HUES64 (cell line): ENCODE measurements around the gene CD99L2.
"Not testable (repeated sequence)": the region's sequence is repeated elsewhere in the genome, so short reads cannot be mapped to it uniquely, and the experiment has no call there.

ENCODE experiments used
- H3K27ac ChIP-seq: 2 replicates; pipeline ENCODE4 v1.7.0; 2013; ENCODE audit warnings: low read depth, low read length, inconsistent platforms
- H3K27me3 ChIP-seq: 2 replicates; pipeline ENCODE4 v1.6.1; 2013; ENCODE audit warnings: mild to moderate bottlenecking, low read length; ENCODE audit not compliant: insufficient read depth
- H3K36me3 ChIP-seq: 2 replicates; pipeline ENCODE4 v1.6.1; 2013; ENCODE audit warnings: mild to moderate bottlenecking, low read length; ENCODE audit not compliant: insufficient read depth
- H3K4me1 ChIP-seq: 2 replicates; pipeline ENCODE4 v1.6.1; 2013; ENCODE audit warnings: mild to moderate bottlenecking, low read length, moderate library complexity; ENCODE audit not compliant: insufficient read depth
- H3K4me3 ChIP-seq: 2 replicates; pipeline ENCODE4 v1.5.1; 2013; ENCODE audit warnings: mild to moderate bottlenecking, low read length, moderate library complexity
- H3K9ac ChIP-seq: 2 replicates; pipeline ENCODE4 v1.6.1; 2013; ENCODE audit warnings: mild to moderate bottlenecking, low read depth, low read length
- H3K9me3 ChIP-seq: 2 replicates; pipeline ENCODE4 v1.6.1; 2013; ENCODE audit warnings: low read depth, low read length; ENCODE audit not compliant: insufficient read depth
- WGBS: fragments of 150-250, 120-280 bp; methylation state at CpG from one replicate; pipeline ENCODE4 v1.1.7; 2013; ENCODE audit warnings: missing lambda C conversion rate; 5-methylcytosine and 5-hydroxymethylcytosine counted together

CD99L2 gene

GRCh38 chrX:150896632-150897031 is 1.8 kb downstream of the CD99L2 start:
- Histone ChIP-seq H3K4me3 (no peak overlapping the region), H3K9ac (no peak overlapping the region), H3K27ac (no peak overlapping the region), H3K4me1 (peaks cover 16% of the 10 kb centered on the region), H3K9me3 (no peaks in the 10 kb centered on the region), H3K36me3 (no peaks in the 10 kb centered on the region), H3K27me3 (peaks cover 11% of the 10 kb centered on the region; the same call in 1 of the 2 replicates)
- 91% methylated on average over 6 of the region's 6 CpGs for WGBS

- Histone ChIP-seq H3K4me1 (peaks cover 9% of the 10 kb centered on the region; the same call in 1 of the 2 replicates), H3K4me3 (no peak overlapping the region), H3K27me3 (no peaks in the 10 kb centered on the region), H3K36me3 (no peaks in the 10 kb centered on the region), H3K27ac (no peak overlapping the region), H3K9me3 (no peaks in the 10 kb centered on the region), H3K9ac (no peak overlapping the region)
- 96% methylated on average over 3 of the region's 5 CpGs for WGBS
Measured at GRCh38 chrX:150893936-150894335, 4.5 kb downstream of the CD99L2 start.

GRCh38 chrX:150889131-150889530 is 9.3 kb downstream of the CD99L2 start:
- Histone ChIP-seq H3K27me3 (no peaks in the 10 kb centered on the region), H3K27ac (no peak overlapping the region), H3K9me3 (no peaks in the 10 kb centered on the region), H3K36me3 (no peaks in the 10 kb centered on the region), H3K9ac (no peak overlapping the region), H3K4me1 (no peaks in the 10 kb centered on the region), H3K4me3 (no peak overlapping the region)
- 67% methylated on average over 3 of the region's 3 CpGs for WGBS

- no peak overlapping the region for H3K4me3 ChIP-seq
- no peaks in the 10 kb centered on the region for H3K36me3 ChIP-seq
- 94% methylated on average over 6 of the region's 6 CpGs for WGBS
- H3K9ac ChIP-seq: no peak overlapping the region
- no peaks in the 10 kb centered on the region for H3K4me1 ChIP-seq
- H3K27me3 ChIP-seq: no peaks in the 10 kb centered on the region
- H3K27ac ChIP-seq: no peak overlapping the region
- H3K9me3 ChIP-seq: no peaks in the 10 kb centered on the region
Measured at GRCh38 chrX:150887906-150888465, 10.5 kb downstream of the CD99L2 start.

GRCh38 chrX:150887268-150887667 is 11.2 kb downstream of the CD99L2 start:
- not testable (repeated sequence) for H3K27ac ChIP-seq, H3K4me3 ChIP-seq, H3K9ac ChIP-seq, H3K9me3 ChIP-seq, H3K36me3 ChIP-seq, H3K4me1 ChIP-seq, H3K27me3 ChIP-seq
- 94% methylated on average over 7 of the region's 9 CpGs for WGBS

GRCh38 chrX:150886381-150886780 is 12.1 kb downstream of the CD99L2 start:
- no peak overlapping the region for H3K27ac ChIP-seq
- no peaks in the 10 kb centered on the region for H3K9me3 ChIP-seq
- no peaks in the 10 kb centered on the region for H3K4me1 ChIP-seq
- no peak overlapping the region for H3K9ac ChIP-seq
- no peaks in the 10 kb centered on the region for H3K36me3 ChIP-seq
- H3K27me3 ChIP-seq: no peaks in the 10 kb centered on the region
- WGBS: 96% methylated on average over 3 of the region's 7 CpGs
- no peak overlapping the region for H3K4me3 ChIP-seq

- WGBS: 75% methylated on average over 2 of the region's 2 CpGs
- Histone ChIP-seq H3K27ac (no peak overlapping the region), H3K4me3 (no peak overlapping the region), H3K27me3 (no peaks in the 10 kb centered on the region), H3K9ac (no peak overlapping the region), H3K9me3 (no peaks in the 10 kb centered on the region), H3K36me3 (no peaks in the 10 kb centered on the region), H3K4me1 (no peaks in the 10 kb centered on the region)
Measured at GRCh38 chrX:150880808-150881165, 17.7 kb downstream of the CD99L2 start.

DNA sequence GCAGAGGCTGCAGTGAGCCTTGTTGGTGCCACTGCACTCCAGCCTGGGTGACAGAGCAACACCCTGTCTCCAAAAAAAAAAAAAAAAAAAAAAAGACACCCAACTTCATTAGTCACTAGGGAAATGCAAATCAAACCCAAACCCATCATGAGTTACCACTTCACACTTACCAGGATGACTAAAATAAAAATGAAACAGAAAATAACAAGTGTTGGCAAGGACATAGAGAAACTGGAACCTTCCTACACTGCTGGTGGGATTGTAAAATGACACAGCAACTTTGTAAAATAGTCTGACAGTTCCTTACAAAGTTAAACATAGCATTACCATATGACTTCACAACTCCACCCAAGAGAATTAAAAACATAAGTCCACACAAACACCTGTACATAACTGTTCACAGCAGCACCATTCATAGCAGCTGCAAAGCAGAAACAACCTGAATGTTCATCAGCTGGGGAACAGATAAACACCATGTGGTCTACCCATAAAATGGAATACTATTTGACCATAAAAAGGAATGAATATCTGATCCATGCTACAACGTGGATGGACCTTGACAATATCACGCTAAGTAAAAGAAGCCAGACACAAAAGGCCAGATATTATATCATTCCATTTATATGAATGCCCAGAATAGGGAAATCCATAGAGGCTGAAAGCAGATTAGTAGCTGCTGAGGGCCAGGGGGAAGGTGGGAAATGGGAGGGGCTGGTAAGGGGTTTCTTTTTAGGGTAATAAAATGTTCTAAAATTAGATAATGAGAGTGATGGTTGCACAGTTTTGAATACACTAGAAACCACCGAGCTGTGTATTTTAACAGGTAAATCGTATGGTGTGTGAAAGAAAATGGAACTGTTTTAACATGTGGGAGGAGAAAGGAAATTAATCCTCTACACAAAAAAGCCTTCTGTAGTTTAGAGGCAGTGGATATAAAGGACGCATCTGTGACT is 18.3 kb downstream of the CD99L2 start:
- H3K27me3 ChIP-seq: no peaks in the 10 kb centered on the region
- H3K36me3 ChIP-seq: no peaks in the 10 kb centered on the region
- H3K9ac ChIP-seq: no peak overlapping the region
- 100% methylated on average over 3 of the region's 5 CpGs for WGBS
- H3K9me3 ChIP-seq: no peaks in the 10 kb centered on the region
- H3K4me3 ChIP-seq: no peak overlapping the region
- no peak overlapping the region for H3K27ac ChIP-seq
- no peaks in the 10 kb centered on the region for H3K4me1 ChIP-seq

- not testable (repeated sequence) for H3K27ac ChIP-seq, H3K36me3 ChIP-seq
- WGBS: 85% methylated on average over 2 of the region's 2 CpGs
Measured at GRCh38 chrX:150875621-150876020, 22.8 kb downstream of the CD99L2 start.

GRCh38 chrX:150874448-150874847 is 24.0 kb downstream of the CD99L2 start:
- 94% methylated on average over 5 of the region's 5 CpGs for WGBS
- Histone ChIP-seq H3K36me3 (no peaks in the 10 kb centered on the region), H3K27me3 (no peaks in the 10 kb centered on the region), H3K4me3 (no peak overlapping the region), H3K9ac (no peak overlapping the region), H3K27ac (no peak overlapping the region), H3K4me1 (peaks cover 10% of the 10 kb centered on the region; the same call in 1 of the 2 replicates), H3K9me3 (no peaks in the 10 kb centered on the region)

More at GRCh38 chrX:150875621-150876020, 22.8 kb downstream of the CD99L2 start:
- H3K4me3 ChIP-seq, H3K4me1 ChIP-seq, H3K9ac ChIP-seq, H3K27me3 ChIP-seq, H3K9me3 ChIP-seq: not testable (repeated sequence)

GRCh38 chrX:150873616-150874015 is 24.9 kb downstream of the CD99L2 start:
- 82% methylated on average over 1 of the region's 1 CpG for WGBS
- Histone ChIP-seq H3K9ac (no peak overlapping the region), H3K9me3 (no peaks in the 10 kb centered on the region), H3K27ac (no peak overlapping the region), H3K4me3 (no peak overlapping the region), H3K27me3 (no peaks in the 10 kb centered on the region), H3K4me1 (peaks cover 10% of the 10 kb centered on the region; the same call in 1 of the 2 replicates), H3K36me3 (no peaks in the 10 kb centered on the region)
